Activated T-cell treated with anti-CD3 and anti-CD28 coated beads, Interleukin-2, amount 50 U/mL, for 4 hours (primary cell): Measurements from ENCODE around the gene PDZD2. TPM values are rescaled to one million over a fixed set of nuclear protein-coding genes. Genes with fewer than 3 reads are reported as not detected.
"Not testable (repeated sequence)": the region's sequence is repeated elsewhere in the genome, so short reads cannot be mapped to it uniquely, and the experiment has no call there.

Experiments used
- ATAC-seq, 2 donors: fragments of 200-7000 bp; cut with Tn5 transposase; one replicate each; pipeline ENCODE4 v1.10.0; 2021
- DNase-seq: peaks from one replicate; pipeline ENCODE4 v3.0.0-alpha.2; 2020
- H3K27me3 Mint-ChIP-seq: one replicate; pipeline ENCODE4 v1.8.0; 2021; ENCODE audit warnings: low read depth, mixed read lengths
- H3K36me3 Mint-ChIP-seq: one replicate; pipeline ENCODE4 v1.8.0; 2022; ENCODE audit warnings: mixed read lengths; ENCODE audit not compliant: insufficient read depth
- H3K4me1 Mint-ChIP-seq: one replicate; pipeline ENCODE4 v1.8.0; 2021; ENCODE audit warnings: low read depth, mixed read lengths
- H3K4me3 Mint-ChIP-seq: one replicate; pipeline ENCODE4 v1.8.0; 2021; ENCODE audit warnings: mild to moderate bottlenecking, moderate library complexity, mixed read lengths
- H3K9me3 Mint-ChIP-seq: one replicate; pipeline ENCODE4 v1.8.0; 2021; ENCODE audit warnings: mixed read lengths
- total RNA-seq, 3 donors: library from RNA; stranded (reverse); gene quantifications; one replicate each; pipeline ENCODE4 v1.2.1, GENCODE V29; 2021

The PDZD2 gene
- total RNA-seq, 3 donors from 2014 or later: 0.03 to 0.24 (median 0.05) TPM

GRCh38 chr5:31768046-31768445, 129.1 kb downstream of the PDZD2 start:
- DNase-seq (no peak), ATAC-seq (no peak)
- no peaks in the 10 kb centered on the region for H3K27me3 Mint-ChIP-seq
- H3K4me1 Mint-ChIP-seq: no peaks in the 10 kb centered on the region
- no peaks in the 10 kb centered on the region for H3K36me3 Mint-ChIP-seq
- no peaks in the 10 kb centered on the region for H3K9me3 Mint-ChIP-seq
- no peak overlapping the region for H3K4me3 Mint-ChIP-seq

GRCh38 chr5:31768784-31769183, 129.9 kb downstream of the PDZD2 start:
- DNase-seq (no peak), ATAC-seq (no peak)
- Mint-ChIP-seq H3K27me3 (no peaks in the 10 kb centered on the region), H3K4me1 (no peaks in the 10 kb centered on the region), H3K36me3 (no peaks in the 10 kb centered on the region), H3K9me3 (no peaks in the 10 kb centered on the region), H3K4me3 (no peak overlapping the region)

- Mint-ChIP-seq H3K4me1 (no peaks in the 10 kb centered on the region), H3K4me3 (no peak overlapping the region), H3K36me3 (no peaks in the 10 kb centered on the region), H3K27me3 (no peaks in the 10 kb centered on the region), H3K9me3 (no peaks in the 10 kb centered on the region)
- DNase-seq (no peak), ATAC-seq (no peak)
Observed at GRCh38 chr5:31769530-31769929, 130.6 kb downstream of the PDZD2 start.

- no peaks in the 10 kb centered on the region for H3K9me3 Mint-ChIP-seq
Observed at GRCh38 chr5:31770132-31770720, 131.3 kb downstream of the PDZD2 start.

GRCh38 chr5:31770998-31771397, 132.1 kb downstream of the PDZD2 start:
- H3K4me3 Mint-ChIP-seq: no peak overlapping the region
- no peaks in the 10 kb centered on the region for H3K4me1 Mint-ChIP-seq
- DNase-seq: no peak
- ATAC-seq: no peak
- no peaks in the 10 kb centered on the region for H3K27me3 Mint-ChIP-seq
- no peaks in the 10 kb centered on the region for H3K9me3 Mint-ChIP-seq
- no peaks in the 10 kb centered on the region for H3K36me3 Mint-ChIP-seq

More at GRCh38 chr5:31770132-31770720, 131.3 kb downstream of the PDZD2 start:
- Mint-ChIP-seq H3K27me3 (no peaks in the 10 kb centered on the region), H3K36me3 (no peaks in the 10 kb centered on the region), H3K4me1 (no peaks in the 10 kb centered on the region), H3K4me3 (no peak overlapping the region)
- no peak for ATAC-seq
- no peak for DNase-seq

- no peaks in the 10 kb centered on the region for H3K36me3 Mint-ChIP-seq
- DNase-seq: no peak
- no peaks in the 10 kb centered on the region for H3K4me1 Mint-ChIP-seq
Observed at GRCh38 chr5:31771500-31771899, 132.6 kb downstream of the PDZD2 start.

GRCh38 chr5:31776294-31776693, 137.4 kb downstream of the PDZD2 start:
- not testable (repeated sequence) for H3K36me3 Mint-ChIP-seq, H3K4me1 Mint-ChIP-seq, H3K4me3 Mint-ChIP-seq, H3K9me3 Mint-ChIP-seq, H3K27me3 Mint-ChIP-seq, DNase-seq, ATAC-seq

More at GRCh38 chr5:31771500-31771899, 132.6 kb downstream of the PDZD2 start:
- no peaks in the 10 kb centered on the region for H3K9me3 Mint-ChIP-seq
- H3K27me3 Mint-ChIP-seq: no peaks in the 10 kb centered on the region
- no peak overlapping the region for H3K4me3 Mint-ChIP-seq
- ATAC-seq: no peak

GRCh38 chr5:31776976-31777651, 138.2 kb downstream of the PDZD2 start:
- Mint-ChIP-seq H3K27me3 (no peaks in the 10 kb centered on the region), H3K4me1 (no peaks in the 10 kb centered on the region), H3K36me3 (no peaks in the 10 kb centered on the region), H3K9me3 (no peaks in the 10 kb centered on the region), H3K4me3 (no peak overlapping the region)
- DNase-seq (no peak), ATAC-seq (no peak)

GRCh38 chr5:31781772-31782171, 142.8 kb downstream of the PDZD2 start:
- Mint-ChIP-seq H3K27me3 (peaks cover 3% of the 10 kb centered on the region), H3K36me3 (no peaks in the 10 kb centered on the region), H3K4me3 (no peak overlapping the region), H3K4me1 (no peaks in the 10 kb centered on the region), H3K9me3 (no peaks in the 10 kb centered on the region)
- no peak for DNase-seq
- no peak for ATAC-seq

GRCh38 chr5:31783086-31783645, 144.2 kb downstream of the PDZD2 start:
- H3K27me3 Mint-ChIP-seq: peaks cover 3% of the 10 kb centered on the region
- no peaks in the 10 kb centered on the region for H3K9me3 Mint-ChIP-seq
- DNase-seq (no peak), ATAC-seq (no peak)
- no peak overlapping the region for H3K4me3 Mint-ChIP-seq
- no peaks in the 10 kb centered on the region for H3K4me1 Mint-ChIP-seq
- H3K36me3 Mint-ChIP-seq: no peaks in the 10 kb centered on the region

- no peak overlapping the region for H3K4me3 Mint-ChIP-seq
- no peaks in the 10 kb centered on the region for H3K9me3 Mint-ChIP-seq
- H3K36me3 Mint-ChIP-seq: no peaks in the 10 kb centered on the region
- no peaks in the 10 kb centered on the region for H3K4me1 Mint-ChIP-seq
- peaks cover 3% of the 10 kb centered on the region for H3K27me3 Mint-ChIP-seq
- no peak for DNase-seq
- no peak for ATAC-seq
Observed at GRCh38 chr5:31783731-31784130, 144.8 kb downstream of the PDZD2 start.

- Mint-ChIP-seq H3K9me3 (no peaks in the 10 kb centered on the region), H3K4me3 (no peak overlapping the region), H3K36me3 (no peaks in the 10 kb centered on the region), H3K27me3 (peaks cover 3% of the 10 kb centered on the region), H3K4me1 (no peaks in the 10 kb centered on the region)
- DNase-seq (no peak), ATAC-seq (no peak)
Observed at GRCh38 chr5:31786090-31786631, 147.2 kb downstream of the PDZD2 start.

GRCh38 chr5:31794009-31794408, 155.1 kb downstream of the PDZD2 start:
- Mint-ChIP-seq H3K4me3 (no peak overlapping the region), H3K27me3 (no peaks in the 10 kb centered on the region), H3K9me3 (no peaks in the 10 kb centered on the region), H3K36me3 (no peaks in the 10 kb centered on the region), H3K4me1 (no peaks in the 10 kb centered on the region)
- ATAC-seq: no peak
- DNase-seq: no peak

- Mint-ChIP-seq H3K9me3 (no peaks in the 10 kb centered on the region), H3K4me3 (no peak overlapping the region), H3K36me3 (no peaks in the 10 kb centered on the region), H3K27me3 (no peaks in the 10 kb centered on the region), H3K4me1 (no peaks in the 10 kb centered on the region)
- ATAC-seq (no peak), DNase-seq (no peak)
Observed at GRCh38 chr5:31798168-31798567, 159.2 kb downstream of the PDZD2 start.

- no peak for ATAC-seq
- H3K27me3 Mint-ChIP-seq: no peaks in the 10 kb centered on the region
- DNase-seq: no peak
- no peaks in the 10 kb centered on the region for H3K4me1 Mint-ChIP-seq
- H3K9me3 Mint-ChIP-seq: no peaks in the 10 kb centered on the region
- no peaks in the 10 kb centered on the region for H3K36me3 Mint-ChIP-seq
- no peak overlapping the region for H3K4me3 Mint-ChIP-seq
Observed at GRCh38 chr5:31800351-31800750, 161.4 kb downstream of the PDZD2 start.
